ENCODE measurements around the gene NCR1.
"Not testable (repeated sequence)": the region's sequence is repeated elsewhere in the genome, so short reads cannot be mapped to it uniquely, and the experiment has no call there.

NCR1 gene, protein sequence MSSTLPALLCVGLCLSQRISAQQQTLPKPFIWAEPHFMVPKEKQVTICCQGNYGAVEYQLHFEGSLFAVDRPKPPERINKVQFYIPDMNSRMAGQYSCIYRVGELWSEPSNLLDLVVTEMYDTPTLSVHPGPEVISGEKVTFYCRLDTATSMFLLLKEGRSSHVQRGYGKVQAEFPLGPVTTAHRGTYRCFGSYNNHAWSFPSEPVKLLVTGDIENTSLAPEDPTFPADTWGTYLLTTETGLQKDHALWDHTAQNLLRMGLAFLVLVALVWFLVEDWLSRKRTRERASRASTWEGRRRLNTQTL

DNA sequence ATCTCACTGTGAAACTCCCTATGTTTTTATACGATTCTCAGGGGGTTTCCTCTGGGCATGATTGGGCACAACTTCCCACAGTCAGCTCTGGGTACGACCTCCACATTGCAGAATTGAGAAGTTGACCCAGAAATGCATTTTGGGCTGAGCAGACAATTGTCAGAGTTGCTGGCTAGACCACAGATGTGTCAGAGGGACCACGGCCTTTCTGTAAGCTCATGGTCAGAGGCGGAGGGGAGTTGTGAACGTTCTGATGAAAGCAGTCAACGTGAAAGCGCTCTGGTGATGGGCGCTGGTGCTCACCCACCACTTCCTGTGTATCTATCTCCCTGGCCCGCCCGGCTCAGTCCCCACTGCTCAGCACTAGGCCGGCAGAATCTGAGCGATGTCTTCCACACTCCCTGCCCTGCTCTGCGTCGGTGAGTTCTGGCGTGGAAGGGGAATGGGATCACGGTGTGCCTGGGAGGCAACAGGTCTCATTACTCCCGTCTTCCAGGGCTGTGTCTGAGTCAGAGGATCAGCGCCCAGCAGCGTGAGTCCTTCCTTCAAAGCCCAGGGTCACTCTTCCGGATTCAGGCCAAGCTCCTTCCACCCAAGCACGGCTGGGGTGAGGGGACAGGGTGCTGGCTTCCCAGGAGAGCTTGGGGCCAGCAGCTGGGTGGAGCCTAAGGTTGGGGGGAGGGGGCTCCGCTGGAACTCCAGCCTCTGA is at the start of gene NCR1:
TSS of gene NCR1 (plus strand) at position 346 of the 709 bp plus-strand sequence. CDS start at position 386, 40 bp downstream.
- no peak for TF ChIP-seq ZFX (IDR thresholded peaks at IDR 0.05; ENCODE audit: borderline replicate concordance)
- TF ChIP-seq, protein P1, sequence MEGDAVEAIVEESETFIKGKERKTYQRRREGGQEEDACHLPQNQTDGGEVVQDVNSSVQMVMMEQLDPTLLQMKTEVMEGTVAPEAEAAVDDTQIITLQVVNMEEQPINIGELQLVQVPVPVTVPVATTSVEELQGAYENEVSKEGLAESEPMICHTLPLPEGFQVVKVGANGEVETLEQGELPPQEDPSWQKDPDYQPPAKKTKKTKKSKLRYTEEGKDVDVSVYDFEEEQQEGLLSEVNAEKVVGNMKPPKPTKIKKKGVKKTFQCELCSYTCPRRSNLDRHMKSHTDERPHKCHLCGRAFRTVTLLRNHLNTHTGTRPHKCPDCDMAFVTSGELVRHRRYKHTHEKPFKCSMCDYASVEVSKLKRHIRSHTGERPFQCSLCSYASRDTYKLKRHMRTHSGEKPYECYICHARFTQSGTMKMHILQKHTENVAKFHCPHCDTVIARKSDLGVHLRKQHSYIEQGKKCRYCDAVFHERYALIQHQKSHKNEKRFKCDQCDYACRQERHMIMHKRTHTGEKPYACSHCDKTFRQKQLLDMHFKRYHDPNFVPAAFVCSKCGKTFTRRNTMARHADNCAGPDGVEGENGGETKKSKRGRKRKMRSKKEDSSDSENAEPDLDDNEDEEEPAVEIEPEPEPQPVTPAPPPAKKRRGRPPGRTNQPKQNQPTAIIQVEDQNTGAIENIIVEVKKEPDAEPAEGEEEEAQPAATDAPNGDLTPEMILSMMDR (IDR thresholded peaks at IDR 0.05), result no peak
- H3K27ac ChIP-seq, result no peak within 1 kb of the TSS

DNA sequence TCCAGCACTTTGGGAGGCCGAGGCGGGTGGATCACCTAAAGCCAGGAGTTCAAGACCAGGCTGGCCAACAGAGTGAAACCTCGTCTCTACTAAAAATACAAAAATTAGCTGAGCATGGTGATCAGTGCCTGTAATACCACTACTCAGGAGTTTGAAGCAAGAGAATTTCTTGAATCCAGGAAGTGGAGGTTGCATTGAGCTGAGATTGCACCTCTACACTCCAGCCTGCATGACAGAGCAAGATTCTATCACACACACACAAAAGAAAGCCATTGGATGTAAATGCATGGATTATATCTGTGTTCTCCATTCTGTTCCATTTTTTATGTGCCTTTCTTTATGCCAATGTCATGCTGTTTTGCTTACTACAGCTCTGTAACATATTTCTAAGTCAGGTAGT is 47.5 kb upstream of the NCR1 start:
- not testable (repeated sequence) for H3K27ac ChIP-seq

DNA sequence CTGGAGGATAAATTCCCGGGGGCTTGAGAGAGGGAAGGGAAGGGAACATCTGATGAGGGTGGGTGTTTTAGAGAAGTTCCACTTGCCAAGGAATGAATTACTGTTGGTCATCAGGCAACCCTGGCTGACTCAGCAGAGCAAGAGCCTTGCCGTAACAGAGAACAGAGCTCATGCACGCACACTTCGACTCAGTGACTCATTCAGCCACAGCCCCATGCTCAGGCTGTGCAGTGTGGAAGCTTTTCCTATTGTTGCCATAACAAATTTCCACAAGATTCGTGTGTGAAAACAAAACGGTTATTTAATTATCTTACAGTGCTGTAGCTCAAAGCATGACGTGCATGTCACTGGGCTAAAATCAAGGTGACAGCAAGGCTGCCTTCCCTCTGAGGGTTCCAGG is 46.5 kb upstream of the NCR1 start:
- H3K27ac ChIP-seq, result not testable (repeated sequence)

DNA sequence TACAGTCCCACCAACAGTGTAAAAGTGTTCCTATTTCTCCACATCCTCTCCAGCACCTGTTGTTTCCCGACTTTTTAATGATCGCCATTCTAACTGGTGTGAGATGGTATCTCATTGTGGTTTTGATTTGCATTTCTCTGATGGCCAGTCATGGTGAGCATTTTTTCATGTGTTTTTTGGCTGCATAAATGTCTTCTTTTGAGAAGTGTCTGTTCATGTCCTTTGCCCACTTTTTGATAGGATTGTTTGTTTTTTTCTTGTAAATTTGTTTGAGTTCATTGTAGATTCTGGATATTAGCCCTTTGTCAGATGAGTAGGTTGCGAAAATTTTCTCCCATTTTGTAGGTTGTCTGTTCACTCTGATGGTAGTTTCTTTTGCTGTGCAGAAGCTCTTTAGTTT is 42.5 kb upstream of the NCR1 start:
- H3K27ac ChIP-seq, result not testable (repeated sequence)

DNA sequence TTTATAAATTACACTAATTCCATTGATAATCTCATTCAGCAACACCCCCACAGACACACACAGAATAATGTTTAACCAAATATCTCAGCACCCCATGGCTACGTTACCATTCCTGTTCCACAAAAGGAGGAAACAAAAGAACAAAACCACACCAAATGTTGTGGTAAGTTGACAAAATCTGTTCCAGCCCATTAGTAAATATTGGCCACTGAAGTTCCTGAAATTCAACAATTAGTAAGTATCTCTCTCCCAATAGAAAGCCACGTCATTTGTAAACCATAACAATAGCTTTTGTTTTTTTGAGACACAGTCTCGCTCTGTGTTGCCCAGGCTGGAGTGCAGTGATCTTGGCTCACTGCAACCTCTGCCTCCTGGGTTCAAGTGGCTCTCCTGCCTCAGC is 34.3 kb upstream of the NCR1 start:
- H3K27ac ChIP-seq, result no peak overlapping the region
- TF ChIP-seq, protein P1 (IDR thresholded peaks at IDR 0.05), result no peak
- TF ChIP-seq ZFX (IDR thresholded peaks at IDR 0.05; ENCODE audit: borderline replicate concordance), result no peak

DNA sequence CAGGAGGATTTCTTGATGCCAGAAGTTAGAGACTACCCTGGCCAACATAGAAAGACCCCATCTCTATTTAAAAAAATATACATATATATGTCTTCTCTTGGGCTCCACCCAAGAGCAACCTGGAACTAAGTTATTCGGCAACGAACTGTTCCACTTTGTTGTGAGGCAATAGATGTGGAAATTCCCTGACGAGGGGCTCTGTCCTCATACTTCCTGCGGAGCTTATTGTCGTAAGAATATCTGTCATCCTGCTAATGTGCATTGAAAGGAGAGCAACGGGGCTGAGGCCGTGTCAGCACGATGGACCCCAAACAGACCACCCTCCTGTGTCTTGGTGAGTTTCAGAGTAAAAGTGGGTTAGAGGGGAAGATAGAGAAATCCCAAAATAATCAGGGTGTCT is 32.0 kb upstream of the NCR1 start, which contains the start of gene FCAR:
TSS of gene FCAR (plus strand) at position 246 of the 400 bp plus-strand sequence. CDS start at position 301, 55 bp downstream.
- TF ChIP-seq, protein P1 (IDR thresholded peaks at IDR 0.05), result no peak
- no peak for TF ChIP-seq ZFX (IDR thresholded peaks at IDR 0.05; ENCODE audit: borderline replicate concordance)
- H3K27ac ChIP-seq, result no peak within 1 kb of the TSS

DNA sequence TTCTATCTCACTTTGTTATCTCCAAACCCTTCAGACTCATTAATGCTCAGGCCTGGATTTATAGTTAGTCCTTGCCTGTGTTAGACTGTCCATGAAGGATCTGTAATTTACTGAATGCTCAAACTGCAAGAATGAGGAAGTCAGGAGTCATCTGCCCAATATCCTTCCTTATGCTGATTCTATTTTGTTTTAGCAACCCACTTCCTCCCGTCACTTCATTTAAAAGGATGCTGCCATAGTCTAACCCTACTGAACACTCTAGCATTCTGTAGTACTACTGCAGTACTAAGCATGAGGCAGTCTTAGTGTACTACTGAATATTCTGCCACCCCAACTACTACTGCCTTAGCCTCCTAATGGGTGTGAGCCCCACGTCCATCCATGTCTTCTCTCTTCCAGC is 30.4 kb upstream of the NCR1 start:
- no peak for TF ChIP-seq ZFX (IDR thresholded peaks at IDR 0.05; ENCODE audit: borderline replicate concordance)
- TF ChIP-seq, protein P1 (IDR thresholded peaks at IDR 0.05), result no peak
- no peak overlapping the region for H3K27ac ChIP-seq

DNA sequence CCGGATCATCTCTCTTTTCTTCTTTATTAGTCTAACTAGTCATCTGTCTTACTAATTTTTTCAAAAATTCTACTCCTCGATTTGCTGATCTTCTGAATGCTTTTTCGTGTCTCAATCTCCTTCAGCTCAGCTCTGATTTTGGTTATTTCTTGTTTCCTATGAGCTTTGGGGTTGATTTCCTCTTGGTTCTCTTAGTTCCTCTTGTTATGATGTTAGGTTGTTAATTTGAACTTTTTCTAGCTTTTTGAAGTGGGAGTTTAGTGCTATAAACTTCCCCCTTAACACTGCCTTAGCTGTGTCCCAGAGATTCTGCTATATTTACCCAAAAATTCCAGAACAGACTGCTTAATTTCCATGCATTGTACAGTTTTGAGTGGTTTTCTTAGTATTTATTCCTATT is 28.5 kb upstream of the NCR1 start:
- TF ChIP-seq, protein P1 (IDR thresholded peaks at IDR 0.05), result no peak
- TF ChIP-seq ZFX (IDR thresholded peaks at IDR 0.05; ENCODE audit: borderline replicate concordance), result no peak
- no peak overlapping the region for H3K27ac ChIP-seq

DNA sequence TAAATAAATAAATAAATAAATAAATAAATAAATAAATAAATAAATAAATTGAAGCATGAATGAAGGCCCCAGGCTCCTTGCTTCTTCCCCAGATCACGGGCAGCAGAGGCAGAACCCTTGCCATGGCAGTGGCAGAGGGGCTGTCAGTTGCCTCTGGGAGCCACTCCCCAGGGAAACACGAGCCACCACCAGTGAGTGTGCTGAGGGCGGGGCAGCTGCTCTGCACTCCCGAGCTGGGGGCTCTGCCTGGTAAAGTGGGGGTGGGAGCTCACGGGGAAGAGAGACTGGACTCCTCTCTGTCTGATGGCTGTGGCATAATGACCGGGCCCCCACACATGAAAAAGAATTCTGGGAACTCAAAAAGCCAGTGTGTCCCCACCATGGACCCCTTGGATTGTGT is 24.1 kb upstream of the NCR1 start:
- H3K27ac ChIP-seq, result no peak overlapping the region
- TF ChIP-seq, protein P1 (IDR thresholded peaks at IDR 0.05), result no peak
- TF ChIP-seq ZFX (IDR thresholded peaks at IDR 0.05; ENCODE audit: borderline replicate concordance), result no peak
